Astrocyte of the spinal cord (primary cell): ENCODE measurements around the gene KRT72.
A peak's percentile ranks its signal among the peaks of the same experiment; 100 is the strongest.

Experiments
- DNase-seq: peaks from one replicate; pipeline ENCODE4 v3.0.0; 2011; ENCODE audit warnings: low read depth, low spot score
- H3K4me3 ChIP-seq: 2 replicates; pipeline ENCODE4 v1.5.1; 2011; ENCODE audit warnings: low read depth, mild to moderate bottlenecking, low read length, moderate library complexity
- CTCF ChIP-seq: IDR thresholded peaks from 2 replicates; pipeline ENCODE4 v1.5.1; 2012; ENCODE audit warnings: low read depth, mild to moderate bottlenecking, low read length, inconsistent platforms
- in situ Hi-C: cut with HindIII; loops from 2 replicates; pipeline ENCODE4 v1.10.0; 2017; ENCODE audit warnings: low sequenced_read_pairs

Gene KRT72

GRCh38 chr12:52539083-52539820, 62.0 kb downstream of the KRT72 start:
- in situ Hi-C loops: no loop called here
- TF ChIP-seq CTCF: no peak
- no peak overlapping the region for H3K4me3 ChIP-seq
- peak; percentile 9 for DNase-seq

- DNase-seq: no peak
- TF ChIP-seq CTCF: no peak
- in situ Hi-C loops: no loop called here
Observed at GRCh38 chr12:52537101-52537500, 64.2 kb downstream of the KRT72 start.

More at GRCh38 chr12:52537101-52537500, 64.2 kb downstream of the KRT72 start:
- H3K4me3 ChIP-seq: no peak overlapping the region
